ENCODE data around the gene PPP1R9B. TPM values are rescaled to one million over a fixed set of nuclear protein-coding genes. Genes with fewer than 3 reads are reported as not detected.
A peak's percentile ranks its signal among the peaks of the same experiment; 100 is the strongest.

The PPP1R9B gene
- total RNA-seq, 1 experiment from 2014 or later, result 34.8 TPM

DNA sequence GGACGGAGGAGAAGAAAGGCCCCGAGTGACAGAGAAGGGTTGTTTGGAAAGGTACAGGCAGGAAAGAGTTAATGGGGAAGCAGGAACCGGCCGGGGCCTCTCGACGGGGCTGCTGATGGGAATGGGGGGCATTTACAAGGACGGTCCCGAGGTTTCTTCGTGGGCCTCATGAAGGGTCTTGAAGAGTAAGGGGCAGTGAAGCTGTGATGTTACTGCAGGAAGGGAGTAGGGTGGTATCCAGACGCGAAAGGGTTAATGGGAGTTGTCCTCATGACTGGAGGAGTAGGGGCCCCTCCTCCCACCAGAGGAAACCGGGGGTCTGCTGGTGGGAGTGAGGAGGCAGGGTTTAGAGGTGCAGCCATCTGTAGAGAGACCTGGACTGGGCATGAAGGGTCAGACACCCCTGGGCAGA, 54.8 kb downstream of the PPP1R9B start:
- Mint-ChIP-seq H3K9me3 (ENCODE audit: unreplicated experiment) (no peaks in the 10 kb centered on the region), H3K4me3 (ENCODE audit: unreplicated experiment) (peak overlapping the region; percentile 92), H3K27me3 (ENCODE audit: insufficient read depth, unreplicated experiment) (no peaks in the 10 kb centered on the region), H3K4me1 (ENCODE audit: insufficient read depth, unreplicated experiment) (peaks cover 24% of the 10 kb centered on the region), H3K27ac (ENCODE audit: low read depth, unreplicated experiment) (peak overlapping the region; percentile 82), H3K36me3 (ENCODE audit: insufficient read depth, unreplicated experiment) (peaks cover 51% of the 10 kb centered on the region)
- intact Hi-C loops (cut with micrococcal nuclease), result loop anchor here (2.0 kb wide), 1 partner anchor 69 kb away; no protein-coding TSS in a partner anchor
- BruUV-seq (replicated peaks), result no TSS peak
- no peak for DNase-seq (ENCODE audit: unreplicated experiment)
- ChIA-PET CTCF (interaction anchor here (0.6 to 4.9 kb wide), 8 partner anchors 8 to 258 kb away, joined by 3 to 79 read pairs (median 9); partner anchors contain the start of gene PPP1R9B), POLR2A (interaction anchor here (0.6 to 6.2 kb wide), 8 partner anchors 9 to 193 kb away, joined by 3 to 77 read pairs (median 3); partner anchors contain the start of gene ITGA3)
- TF ChIP-seq, protein P1, sequence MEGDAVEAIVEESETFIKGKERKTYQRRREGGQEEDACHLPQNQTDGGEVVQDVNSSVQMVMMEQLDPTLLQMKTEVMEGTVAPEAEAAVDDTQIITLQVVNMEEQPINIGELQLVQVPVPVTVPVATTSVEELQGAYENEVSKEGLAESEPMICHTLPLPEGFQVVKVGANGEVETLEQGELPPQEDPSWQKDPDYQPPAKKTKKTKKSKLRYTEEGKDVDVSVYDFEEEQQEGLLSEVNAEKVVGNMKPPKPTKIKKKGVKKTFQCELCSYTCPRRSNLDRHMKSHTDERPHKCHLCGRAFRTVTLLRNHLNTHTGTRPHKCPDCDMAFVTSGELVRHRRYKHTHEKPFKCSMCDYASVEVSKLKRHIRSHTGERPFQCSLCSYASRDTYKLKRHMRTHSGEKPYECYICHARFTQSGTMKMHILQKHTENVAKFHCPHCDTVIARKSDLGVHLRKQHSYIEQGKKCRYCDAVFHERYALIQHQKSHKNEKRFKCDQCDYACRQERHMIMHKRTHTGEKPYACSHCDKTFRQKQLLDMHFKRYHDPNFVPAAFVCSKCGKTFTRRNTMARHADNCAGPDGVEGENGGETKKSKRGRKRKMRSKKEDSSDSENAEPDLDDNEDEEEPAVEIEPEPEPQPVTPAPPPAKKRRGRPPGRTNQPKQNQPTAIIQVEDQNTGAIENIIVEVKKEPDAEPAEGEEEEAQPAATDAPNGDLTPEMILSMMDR (IDR thresholded peaks at IDR 0.05; ENCODE audit: unreplicated experiment), result no peak

DNA sequence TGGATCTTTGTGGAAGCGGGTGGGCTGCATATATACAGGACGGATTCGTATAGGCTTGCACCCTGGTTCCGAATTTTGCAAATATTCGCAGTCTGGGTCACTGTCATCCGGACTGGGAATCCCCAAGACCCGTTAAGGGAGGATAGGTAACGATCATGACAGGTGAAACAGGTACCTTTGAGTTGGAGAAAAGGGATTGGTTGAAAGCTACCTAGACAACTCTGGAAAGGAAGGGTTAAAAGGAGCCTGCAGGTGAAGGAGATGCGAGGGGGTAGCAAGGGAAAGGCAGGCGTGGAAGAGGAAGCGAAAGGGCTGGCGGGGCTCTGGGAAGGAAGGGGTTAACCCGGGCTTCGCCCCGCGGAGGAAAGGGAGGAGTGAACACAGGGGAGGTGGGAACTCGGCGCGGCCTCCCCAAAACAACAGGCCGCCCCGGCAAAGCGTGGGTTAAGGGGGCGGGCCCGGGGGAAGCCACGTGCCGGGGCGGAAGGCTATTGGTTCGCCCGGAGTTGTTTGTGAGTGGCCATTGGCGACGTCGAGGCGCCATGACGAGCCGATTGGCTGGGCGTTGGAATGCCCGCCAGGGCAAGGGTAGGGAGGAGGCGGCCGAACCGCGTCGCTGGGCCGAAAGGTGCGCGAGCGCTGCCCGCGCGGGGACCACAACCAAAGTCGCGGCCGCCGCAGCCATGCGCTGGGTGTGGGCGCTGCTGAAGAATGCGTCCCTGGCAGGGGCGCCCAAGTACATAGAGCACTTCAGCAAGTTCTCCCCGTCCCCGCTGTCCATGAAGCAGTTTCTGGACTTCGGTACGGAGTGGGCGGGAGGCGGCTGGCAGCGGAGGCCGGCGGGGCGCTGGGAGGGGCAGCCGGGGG, 55.5 kb downstream of the PPP1R9B start, which contains the start of gene PDK2:
Gene PDK2, plus strand, starts transcription at position 599 of the 867 bp plus-strand sequence. Its CDS starts 85 bp downstream, at position 684.
- H3K36me3 Mint-ChIP-seq (ENCODE audit: insufficient read depth, unreplicated experiment), result peaks cover 53% of the 10 kb centered on the region
- CTCF ChIA-PET, result interaction anchor here (0.6 to 5.6 kb wide), 40 partner anchors 8 to 327 kb away, joined by 3 to 79 read pairs (median 5); partner anchors contain the start of genes PPP1R9B and SGCA
- TF ChIP-seq, protein P1 (IDR thresholded peaks at IDR 0.05; ENCODE audit: unreplicated experiment), result no peak
- H3K4me3 Mint-ChIP-seq (ENCODE audit: unreplicated experiment), result peak within 1 kb of the TSS; percentile 92
- no TSS peak for BruUV-seq (replicated peaks)
- peak within 1 kb of the TSS; percentile 82 for H3K27ac Mint-ChIP-seq (ENCODE audit: low read depth, unreplicated experiment)
- peak; percentile 96 for DNase-seq (ENCODE audit: unreplicated experiment)
- H3K4me1 Mint-ChIP-seq (ENCODE audit: insufficient read depth, unreplicated experiment), result peaks cover 24% of the 10 kb centered on the region
- no peaks in the 10 kb centered on the region for H3K9me3 Mint-ChIP-seq (ENCODE audit: unreplicated experiment)
- H3K27me3 Mint-ChIP-seq (ENCODE audit: insufficient read depth, unreplicated experiment), result no peaks in the 10 kb centered on the region
- POLR2A ChIA-PET, result interaction anchor here (0.6 to 6.2 kb wide), 18 partner anchors 9 to 103 kb away, joined by 3 to 77 read pairs (median 5); partner anchors contain the start of genes ITGA3 and PPP1R9B
- intact Hi-C loops (cut with micrococcal nuclease), result loop anchor here (1.0 to 2.0 kb wide), 2 partner anchors 66 to 68 kb away; no protein-coding TSS in a partner anchor

DNA sequence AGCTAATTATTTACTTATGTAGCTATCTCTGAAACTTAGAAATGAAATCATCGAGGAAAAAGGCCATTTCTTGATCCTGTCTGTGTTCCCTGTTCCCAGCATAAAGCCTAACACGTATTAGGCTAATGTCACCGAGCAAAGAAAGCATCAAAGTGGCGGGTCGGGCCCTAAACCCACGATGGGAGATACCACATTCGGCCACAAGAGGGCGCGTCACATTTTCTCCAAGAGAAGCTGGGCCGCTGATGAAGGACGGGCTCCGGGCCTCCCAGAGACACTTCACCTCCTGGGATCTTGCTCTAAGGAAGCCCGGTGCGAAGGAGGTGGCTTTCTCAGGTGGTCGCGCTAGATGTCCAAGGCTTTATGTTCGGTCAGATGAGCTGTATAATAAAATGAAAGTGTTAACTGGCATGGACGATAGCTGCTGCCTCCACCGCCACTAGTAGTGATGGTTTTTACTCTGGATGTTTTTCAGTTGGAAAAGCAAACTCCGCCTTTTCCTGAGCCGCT, 56.2 kb downstream of the PPP1R9B start:
- Mint-ChIP-seq H3K4me1 (ENCODE audit: insufficient read depth, unreplicated experiment) (peaks cover 24% of the 10 kb centered on the region), H3K4me3 (ENCODE audit: unreplicated experiment) (peak overlapping the region; percentile 92), H3K9me3 (ENCODE audit: unreplicated experiment) (no peaks in the 10 kb centered on the region), H3K36me3 (ENCODE audit: insufficient read depth, unreplicated experiment) (peaks cover 55% of the 10 kb centered on the region), H3K27me3 (ENCODE audit: insufficient read depth, unreplicated experiment) (no peaks in the 10 kb centered on the region), H3K27ac (ENCODE audit: low read depth, unreplicated experiment) (peak overlapping the region; percentile 82)
- DNase-seq (ENCODE audit: unreplicated experiment), result peak; percentile 89
- intact Hi-C loops (cut with micrococcal nuclease), result loop anchor here (1.0 to 2.0 kb wide), 2 partner anchors 67 kb away; no protein-coding TSS in a partner anchor
- TF ChIP-seq, protein P1 (IDR thresholded peaks at IDR 0.05; ENCODE audit: unreplicated experiment), result peak; percentile 86
- no TSS peak for BruUV-seq (replicated peaks)
- CTCF ChIA-PET, result interaction anchor here (0.6 to 5.6 kb wide), 51 partner anchors 9 to 328 kb away, joined by 3 to 79 read pairs (median 5); partner anchors contain the start of genes ITGA3, PPP1R9B and SGCA
- POLR2A ChIA-PET, result interaction anchor here (0.6 to 6.2 kb wide), 21 partner anchors 14 to 306 kb away, joined by 3 to 77 read pairs (median 5); partner anchors contain the start of genes ITGA3, KAT7 and PPP1R9B
